ENCODE results near the gene LAMC1.

DNA sequence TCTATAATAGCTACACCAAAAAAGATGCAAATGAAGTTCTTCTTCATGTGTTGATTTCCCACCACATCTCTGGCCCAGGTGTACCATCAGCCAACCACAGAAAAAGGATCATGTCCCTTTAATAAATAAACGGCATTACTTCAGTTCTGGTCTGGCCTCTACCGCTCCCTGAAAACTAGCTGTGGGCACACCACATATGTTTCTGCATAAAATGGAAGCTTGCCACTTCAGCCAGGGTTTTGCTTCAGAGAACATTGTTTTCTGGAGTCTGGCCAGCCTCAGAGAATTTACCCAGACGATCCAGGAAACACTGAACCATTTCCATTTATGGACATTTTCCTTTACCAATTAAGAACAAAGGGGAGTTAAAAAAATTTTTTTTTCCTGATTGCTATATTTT, 157.0 kb downstream of the LAMC1 start:
- TF ChIP-seq, protein P1, sequence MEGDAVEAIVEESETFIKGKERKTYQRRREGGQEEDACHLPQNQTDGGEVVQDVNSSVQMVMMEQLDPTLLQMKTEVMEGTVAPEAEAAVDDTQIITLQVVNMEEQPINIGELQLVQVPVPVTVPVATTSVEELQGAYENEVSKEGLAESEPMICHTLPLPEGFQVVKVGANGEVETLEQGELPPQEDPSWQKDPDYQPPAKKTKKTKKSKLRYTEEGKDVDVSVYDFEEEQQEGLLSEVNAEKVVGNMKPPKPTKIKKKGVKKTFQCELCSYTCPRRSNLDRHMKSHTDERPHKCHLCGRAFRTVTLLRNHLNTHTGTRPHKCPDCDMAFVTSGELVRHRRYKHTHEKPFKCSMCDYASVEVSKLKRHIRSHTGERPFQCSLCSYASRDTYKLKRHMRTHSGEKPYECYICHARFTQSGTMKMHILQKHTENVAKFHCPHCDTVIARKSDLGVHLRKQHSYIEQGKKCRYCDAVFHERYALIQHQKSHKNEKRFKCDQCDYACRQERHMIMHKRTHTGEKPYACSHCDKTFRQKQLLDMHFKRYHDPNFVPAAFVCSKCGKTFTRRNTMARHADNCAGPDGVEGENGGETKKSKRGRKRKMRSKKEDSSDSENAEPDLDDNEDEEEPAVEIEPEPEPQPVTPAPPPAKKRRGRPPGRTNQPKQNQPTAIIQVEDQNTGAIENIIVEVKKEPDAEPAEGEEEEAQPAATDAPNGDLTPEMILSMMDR (IDR thresholded peaks at IDR 0.05) = no peak
- TF ChIP-seq POLR2A (IDR thresholded peaks at IDR 0.05) = no peak
